GM21528 (cell line): ENCODE measurements around the gene STK24.
"Not testable (repeated sequence)": the region's sequence is repeated elsewhere in the genome, so short reads cannot be mapped to it uniquely, and the experiment has no call there.

Source experiments
- ATAC-seq: cut with Tn5 transposase; IDR thresholded peaks from one replicate; pipeline ENCODE4 v1.9.1; 2021; ENCODE audit warnings: mild to moderate bottlenecking, moderate library complexity; ENCODE audit not compliant: unreplicated experiment, low FRiP score

STK24 gene

DNA sequence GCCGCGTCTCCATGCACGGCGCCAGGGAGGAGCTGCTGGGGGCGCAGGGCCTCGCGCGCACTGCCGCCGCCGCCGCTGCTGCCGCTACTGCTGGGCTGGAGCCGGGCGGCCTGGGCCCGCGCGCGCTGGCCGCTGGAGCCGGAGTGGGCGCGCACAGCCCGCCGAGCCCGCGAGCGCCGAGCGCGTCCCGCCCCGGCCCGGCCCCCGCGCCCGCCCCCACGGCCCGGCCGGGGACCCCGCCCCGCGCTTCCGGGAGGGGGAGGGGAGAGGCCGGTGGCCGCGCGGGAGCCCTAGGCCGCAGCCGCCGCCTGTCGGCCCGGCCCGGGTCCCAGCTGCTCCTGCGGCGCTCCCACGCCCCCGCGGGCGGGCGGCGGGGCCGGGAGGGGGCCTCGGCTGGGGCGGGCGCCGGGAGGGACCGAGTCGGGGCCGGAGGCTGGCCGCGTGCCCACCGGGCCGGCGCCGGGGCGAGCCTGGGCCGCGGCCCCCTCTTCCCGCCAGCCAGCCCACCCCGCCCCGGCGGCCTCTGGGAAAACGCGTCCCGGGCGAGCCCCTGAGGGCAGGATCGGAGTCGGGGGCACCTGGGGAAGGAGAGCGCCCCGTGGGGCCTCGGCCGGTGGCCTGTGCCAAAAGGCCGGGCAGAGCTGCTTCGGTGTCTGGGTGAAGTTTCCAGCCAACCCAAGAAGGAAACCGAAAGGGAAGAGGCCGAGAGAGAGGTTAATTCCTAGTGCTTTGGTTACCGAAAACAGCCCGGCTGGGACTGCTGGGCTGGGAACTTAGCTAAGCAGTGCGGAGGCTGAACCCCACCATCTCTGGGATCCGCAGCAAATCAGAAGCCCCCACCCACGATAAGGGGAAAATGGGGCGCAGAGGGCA is at the start of gene STK24:
STK24 (minus strand) TSS at position 145 of the 873 bp plus-strand sequence. CDS start 321 bp downstream, outside the sequence.
- ATAC-seq: peak; percentile 76

GRCh38 chr13:98626298-98626935 is 49.5 kb upstream of the STK24 start:
- ATAC-seq: no peak

GRCh38 chr13:98624589-98624988 is 47.7 kb upstream of the STK24 start:
- ATAC-seq: not testable (repeated sequence)

GRCh38 chr13:98622931-98623331 is 46.0 kb upstream of the STK24 start:
- no peak for ATAC-seq

DNA sequence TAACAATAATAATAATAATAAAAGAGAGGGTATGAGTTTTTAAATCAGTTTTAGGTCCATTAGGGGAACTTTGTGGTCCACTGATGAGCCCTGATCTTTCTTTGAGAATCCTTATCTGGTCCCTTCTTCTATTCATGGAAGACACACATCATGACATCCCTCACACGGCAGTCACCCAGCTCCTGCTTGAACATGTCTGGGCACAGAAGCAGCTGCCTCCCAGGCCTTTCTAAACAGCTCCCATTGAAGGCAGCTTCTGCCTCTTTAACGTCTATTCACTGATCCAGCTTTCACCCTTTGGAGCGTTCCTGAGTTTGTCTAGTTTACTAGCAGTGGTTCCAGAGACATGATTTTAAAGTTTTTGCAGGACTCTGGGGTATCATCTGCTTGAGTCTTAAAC is 42.6 kb upstream of the STK24 start:
- no peak for ATAC-seq

DNA sequence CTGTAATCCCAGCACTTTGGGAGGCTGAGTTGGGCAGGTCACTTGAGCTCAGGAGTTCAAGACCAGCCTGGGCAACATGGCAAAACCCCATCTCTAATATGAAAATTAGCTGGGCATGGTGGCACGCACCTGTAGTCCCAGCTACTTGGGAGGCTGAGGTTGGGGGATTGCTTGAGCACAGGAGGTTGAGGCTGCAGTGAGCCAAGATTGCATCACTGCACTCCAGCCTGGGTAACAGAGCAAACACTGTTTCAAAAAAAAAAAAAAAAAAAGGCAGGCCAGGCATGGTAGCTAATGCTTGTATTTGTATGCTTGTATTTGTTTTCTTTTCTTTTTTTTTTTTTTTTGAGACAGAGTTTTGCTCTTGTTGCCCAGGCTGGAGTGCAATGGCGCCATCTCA is 38.7 kb upstream of the STK24 start:
- not testable (repeated sequence) for ATAC-seq

DNA sequence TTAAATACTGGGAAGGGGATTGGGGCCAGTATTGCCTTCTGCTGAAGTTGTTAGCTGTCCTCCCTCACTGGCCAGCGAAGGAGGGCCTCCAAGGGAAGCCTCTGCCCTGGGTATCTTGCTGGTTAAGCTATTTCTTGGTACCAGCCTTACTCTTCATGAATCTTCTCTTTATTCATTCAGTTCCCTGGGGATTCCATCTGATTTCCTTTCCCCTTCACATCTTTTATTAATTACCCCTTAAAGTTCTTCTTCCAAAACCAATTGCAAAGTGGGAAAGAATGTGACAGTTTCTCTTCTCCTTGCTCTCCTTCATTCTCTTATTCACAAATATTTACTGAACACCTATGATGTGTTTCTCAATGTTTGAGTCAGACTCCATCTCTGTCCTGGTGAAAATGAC is 36.7 kb upstream of the STK24 start:
- no peak for ATAC-seq

DNA sequence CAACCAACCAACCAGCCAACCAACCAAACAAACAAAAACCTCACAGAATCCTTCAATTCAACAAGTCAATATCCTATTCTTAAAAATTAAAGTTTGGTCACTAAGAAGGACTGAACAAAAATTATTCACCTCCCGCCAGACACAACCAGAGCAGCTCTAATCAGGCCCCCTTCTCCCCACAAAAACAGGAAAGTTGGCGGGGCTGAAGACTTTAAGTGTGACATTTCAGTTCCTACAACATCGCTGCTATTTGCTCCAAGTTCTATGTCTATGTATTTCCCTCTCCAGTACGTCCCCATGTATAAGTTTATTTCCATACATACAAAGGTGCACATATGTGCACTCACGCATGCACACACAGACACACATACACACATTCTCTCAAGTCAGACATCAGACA is 32.8 kb upstream of the STK24 start:
- no peak for ATAC-seq

- ATAC-seq: no peak
These were observed 29.4 kb upstream of the STK24 start for GRCh38 chr13:98606296-98606695.

- no peak for ATAC-seq
These were observed 22.8 kb upstream of the STK24 start for GRCh38 chr13:98599502-98600328.

GRCh38 chr13:98598043-98598442 is 21.1 kb upstream of the STK24 start:
- no peak for ATAC-seq

GRCh38 chr13:98595134-98595533 is 18.2 kb upstream of the STK24 start:
- no peak for ATAC-seq

DNA sequence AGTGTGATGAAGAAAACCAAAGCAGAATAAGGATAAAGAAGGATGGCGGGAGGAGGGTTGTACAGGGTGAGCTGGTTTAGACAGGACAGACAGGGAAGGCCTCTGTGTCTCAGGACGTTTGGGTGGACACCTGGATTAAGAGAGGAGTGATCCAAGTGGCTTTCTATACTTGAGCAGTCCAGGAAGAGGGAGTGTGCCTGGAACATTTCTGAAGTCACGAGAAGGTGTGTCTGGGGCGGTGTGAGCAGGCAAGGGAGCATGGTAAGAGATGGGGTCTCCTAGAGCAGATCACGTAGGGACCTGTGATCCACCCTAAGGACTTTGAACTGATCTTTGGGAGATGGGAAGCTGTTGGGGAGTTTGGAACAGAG is 15.4 kb upstream of the STK24 start:
- no peak for ATAC-seq

GRCh38 chr13:98591721-98592361 is 14.9 kb upstream of the STK24 start:
- ATAC-seq: no peak

GRCh38 chr13:98590471-98590870 is 13.6 kb upstream of the STK24 start:
- not testable (repeated sequence) for ATAC-seq

GRCh38 chr13:98589516-98589915 is 12.6 kb upstream of the STK24 start:
- not testable (repeated sequence) for ATAC-seq

GRCh38 chr13:98586400-98587345 is 9.8 kb upstream of the STK24 start:
- ATAC-seq: no peak

- ATAC-seq: no peak
These were observed 9.0 kb upstream of the STK24 start for GRCh38 chr13:98585946-98586345.

DNA sequence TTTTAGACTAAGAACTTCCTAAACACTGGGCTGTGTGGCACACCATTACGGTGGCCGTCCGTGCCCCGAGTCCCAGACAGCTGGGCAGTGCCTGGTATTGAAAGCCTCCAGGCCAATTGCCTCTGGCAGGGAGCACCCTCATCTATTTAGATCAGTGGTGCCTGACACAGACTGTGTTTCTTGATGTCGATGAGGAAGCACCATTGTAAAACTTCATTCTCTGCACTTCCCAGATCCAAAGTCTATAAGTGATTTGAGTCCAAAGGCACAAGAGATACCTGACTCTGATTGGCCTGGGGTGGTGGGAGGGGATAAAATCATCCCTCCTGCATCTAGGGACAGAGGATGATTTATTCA is 8.5 kb upstream of the STK24 start:
- no peak for ATAC-seq
